Endothelial cell of umbilical vein (primary cell): ENCODE results near the gene IFI27. TPM values are rescaled to one million over a fixed set of nuclear protein-coding genes. Genes with fewer than 3 reads are reported as not detected.

Source experiments
- BruUV-seq: library from RNA; stranded (reverse); fragments of 400-500 nt; replicated peaks from 2 replicates; lab custom pipeline; 2021; lab: Mats Ljungman, UMichigan
- CTCF ChIA-PET: fragments of 300-600, 350-600 bp; sonication (Branson Sonifier 250); formaldehyde crosslinking; loops from one replicate; lab custom pipeline; 2021; ENCODE audit warnings: antibody characterized with exemption, inconsistent platforms; lab: Charles Lee
- POLR2A ChIA-PET: fragments of 300-600, 350-600 bp; sonication (Branson Sonifier 250); formaldehyde crosslinking; loops from one replicate; lab custom pipeline; 2021; ENCODE audit warnings: antibody characterized with exemption, inconsistent platforms; lab: Charles Lee
- DNase-seq: peaks from one replicate; pipeline ENCODE4 v3.0.0-alpha.2; 2011; ENCODE audit warnings: low read depth, low spot score
- FAIRE-seq: peaks from 2 replicates; lab custom pipeline; 2011; peaks lifted over from hg19 to GRCh38; lab: Jason Lieb, UNC
- H2AFZ ChIP-seq: 2 replicates; pipeline ENCODE4 v1.6.0; 2012; ENCODE audit warnings: low read depth, low read length, control low read depth, inconsistent platforms
- H3K27ac ChIP-seq: 2 replicates; pipeline ENCODE4 v1.5.1; 2011; ENCODE audit warnings: low read depth, mild to moderate bottlenecking, control low read depth, low read length, moderate library complexity; ENCODE audit not compliant: insufficient read depth
- H3K27me3 ChIP-seq, 2 experiments: 2 replicates each; pipeline versions ENCODE4 v1.6.0 to v1.6.1; 2011; ENCODE audit warnings: low read length in 2 of 2, mixed read lengths in 1 of 2; ENCODE audit not compliant: control insufficient read depth in 2 of 2, insufficient read depth in 2 of 2
- H3K36me3 ChIP-seq, 2 experiments: 2 replicates in 1 of 2; 3 replicates in 1 of 2; pipeline ENCODE4 v1.5.1; 2011; ENCODE audit warnings: low read length in 2 of 2, mild to moderate bottlenecking in 1 of 2, moderate library complexity in 1 of 2; ENCODE audit not compliant: control insufficient read depth in 2 of 2, insufficient read depth in 2 of 2; ENCODE audit errors: extremely low read depth in 1 of 2
- H3K4me1 ChIP-seq: 3 replicates; pipeline ENCODE4 v1.5.1; 2011; ENCODE audit warnings: mild to moderate bottlenecking, low read length; ENCODE audit not compliant: control insufficient read depth, insufficient read depth; ENCODE audit errors: extremely low read depth
- H3K4me2 ChIP-seq: 2 replicates; pipeline ENCODE4 v1.6.1; 2011; ENCODE audit warnings: low read length, control low read depth, mixed read lengths; ENCODE audit not compliant: insufficient read depth
- H3K4me3 ChIP-seq, 3 experiments: fragments of 200-600 bp in 1 of 3; sonication (generic), shearing (Covaris generic) in 1 of 3; replicated peaks in 1 of 3; 2 replicates each; pipeline ENCODE4 v1.5.1; 2011 to 2016; ENCODE audit warnings: control low read depth in 3 of 3, low read length in 3 of 3, mild to moderate bottlenecking in 2 of 3, inconsistent platforms in 1 of 3, low read depth in 1 of 3, moderate library complexity in 1 of 3; ENCODE audit not compliant: insufficient read depth in 1 of 3
- H3K79me2 ChIP-seq: 2 replicates; pipeline ENCODE4 v1.6.0; 2012; ENCODE audit warnings: low read length, inconsistent platforms; ENCODE audit not compliant: control insufficient read depth, insufficient read depth
- H3K9ac ChIP-seq: replicated peaks from 2 replicates; pipeline ENCODE3; 2011; ENCODE audit warnings: low read length, control low read depth; ENCODE audit not compliant: insufficient read depth; ENCODE audit errors: extremely low read depth
- H3K9me1 ChIP-seq: replicated peaks from 3 replicates; pipeline ENCODE4 v1.6.0; 2011; ENCODE audit warnings: mild to moderate bottlenecking, low read length; ENCODE audit not compliant: control insufficient read depth, insufficient read depth; ENCODE audit errors: extremely low read depth
- H3K9me3 ChIP-seq: replicated peaks from 2 replicates; pipeline ENCODE4 v1.5.1; 2012; ENCODE audit warnings: low read length, inconsistent platforms; ENCODE audit not compliant: control insufficient read depth, insufficient read depth
- H4K20me1 ChIP-seq: replicated peaks from 2 replicates; pipeline ENCODE3; 2011; ENCODE audit warnings: mild to moderate bottlenecking, low read length; ENCODE audit not compliant: control insufficient read depth, insufficient read depth; ENCODE audit errors: extremely low read depth
- CTCF ChIP-seq, 2 donors: IDR thresholded peaks; 1 replicate in 1 of 2; 2 replicates in 1 of 2; pipeline ENCODE4 v1.5.1; 2011; ENCODE audit warnings: low read length in 2 of 2, mild to moderate bottlenecking in 2 of 2, moderate library complexity in 2 of 2, control low read depth in 1 of 2, inconsistent platforms in 1 of 2, low read depth in 1 of 2; ENCODE audit not compliant: insufficient read depth in 1 of 2; ENCODE audit errors: extremely low read depth in 1 of 2
- EZH2 ChIP-seq: IDR thresholded peaks from 2 replicates; pipeline ENCODE4 v1.6.1; 2012; ENCODE audit warnings: borderline replicate concordance, low read depth, mild to moderate bottlenecking, moderate library complexity, low read length, inconsistent platforms; ENCODE audit not compliant: severe bottlenecking
- JUN ChIP-seq: IDR thresholded peaks from 2 replicates; pipeline ENCODE4 v1.6.1; 2011; ENCODE audit warnings: borderline replicate concordance, low read depth; ENCODE audit not compliant: insufficient read length, insufficient read depth
- MAX ChIP-seq: IDR thresholded peaks from 2 replicates; pipeline ENCODE4 v1.6.1; 2011; ENCODE audit not compliant: insufficient read depth, insufficient read length
- MYC ChIP-seq: IDR thresholded peaks from one replicate; pipeline ENCODE4 v1.6.1; 2011; ENCODE audit warnings: mild to moderate bottlenecking, low read depth, low read length
- POLR2A ChIP-seq: IDR thresholded peaks from 2 replicates; pipeline ENCODE4 v1.6.1; 2012; ENCODE audit warnings: low read depth, mild to moderate bottlenecking, control low read depth, low read length
- dilution Hi-C: fragments of 300-500 bp; cut with MboI; formaldehyde crosslinking; loops from one replicate; pipeline ENCODE4 v1.15.0; 2019; ENCODE audit warnings: low sequenced_read_pairs; ENCODE audit not compliant: extremely low pct_ligation_motif_present
- intact Hi-C: fragments of 100-400 bp; cut with micrococcal nuclease; formaldehyde crosslinking; loops from one replicate; pipeline ENCODE4 v1.10.0; 2022
- polyA plus RNA-seq, 4 experiments: library from polyadenylated mRNA; depleted of rRNA in 3 of 4; stranded (reverse) in 3 of 4; unstranded in 1 of 4; fragments of >200 nt; gene quantifications; 2 replicates each; pipeline versions ENCODE4 v1.2.1 to v1.2.3, GENCODE V29; 2011 to 2012; ENCODE audit warnings: missing spikeins in 1 of 4
- total RNA-seq: library from RNA; stranded (reverse); gene quantifications from 2 replicates; pipeline ENCODE4 v1.2.3, GENCODE V29; 2021

Gene IFI27
- total and polyA plus RNA-seq, 2 donors (not counting 3 experiments of a cell fraction or from before 2014, with no cell fraction given), result 126 to 1,265 TPM

- DNase-seq (peak; percentile 53), FAIRE-seq (peak; percentile 55)
- peak; percentile 4 for TF ChIP-seq POLR2A
- no peak for TF ChIP-seq JUN
- no peak for TF ChIP-seq CTCF (IDR thresholded peaks at IDR 0.05; ENCODE audit: extremely low read depth in 1 of 2, insufficient read depth in 1 of 2, low read depth in 1 of 2, low read length in 2 of 2)
- no peak for TF ChIP-seq MAX
- TF ChIP-seq EZH2, result no peak
- TF ChIP-seq MYC, result no peak
- H3K4me1 ChIP-seq, result peaks cover 9% of the 10 kb centered on the region
- ChIA-PET CTCF (interaction anchor here (0.7 to 5.2 kb wide), 10 partner anchors 9 to 190 kb away, joined by 3 to 67 read pairs (median 8); partner anchors contain the start of genes DDX24, IFI27 and IFI27L1), POLR2A (interaction anchor here (1.4 kb wide), 1 partner anchor 49 kb away, joined by 4 read pairs; the partner anchor contains the start of genes DDX24 and IFI27L1)
- intact Hi-C loops (loop anchor here (10.0 kb wide), 2 partner anchors 415 to 475 kb away; no protein-coding TSS in a partner anchor), dilution Hi-C loops (no loop called here)
- peak overlapping the region; percentile 91 for H3K4me2 ChIP-seq
- no peak overlapping the region for H3K27ac ChIP-seq
- peaks cover 0 to 8% of the 10 kb centered on the region in 2 experiments for H3K27me3 ChIP-seq
- no peaks in the 10 kb centered on the region for H3K79me2 ChIP-seq
- H3K4me3 ChIP-seq, result peak overlapping the region; percentile 27 to 67 (median 45)
- no peaks in the 10 kb centered on the region for H4K20me1 ChIP-seq
- no peaks in the 10 kb centered on the region for H3K9me1 ChIP-seq
- no peaks in the 10 kb centered on the region for H3K9me3 ChIP-seq
- peak overlapping the region; percentile 24 for H3K9ac ChIP-seq
- no TSS peak for BruUV-seq
- H3K36me3 ChIP-seq, result no peaks in the 10 kb centered on the region
- peak overlapping the region; percentile 87 for H2AFZ ChIP-seq
Measured at GRCh38 chr14:94129758-94130414, 19.4 kb downstream of the IFI27 start.
